ENCODE data around the gene PLAC8.

The PLAC8 gene

GRCh38 chr4:83129264-83129663 is 14.7 kb upstream of the PLAC8 start:
- H3K4me1 ChIP-seq: no peaks in the 10 kb centered on the region
- TF ChIP-seq CTCF (IDR thresholded peaks at IDR 0.05; ENCODE audit: low read depth, low read length): no peak
- no peak for DNase-seq

GRCh38 chr4:83128240-83128929 is 13.9 kb upstream of the PLAC8 start:
- no peaks in the 10 kb centered on the region for H3K36me3 ChIP-seq
- no peak for TF ChIP-seq CTCF (IDR thresholded peaks at IDR 0.05; ENCODE audit: low read depth, low read length)
- no peaks in the 10 kb centered on the region for H3K27me3 ChIP-seq
- no peaks in the 10 kb centered on the region for H3K9me3 ChIP-seq
- no peaks in the 10 kb centered on the region for H3K4me1 ChIP-seq
- no peak overlapping the region for H3K4me3 ChIP-seq (ENCODE audit: low read depth, low read length)
- DNase-seq: no peak

More at GRCh38 chr4:83129264-83129663, 14.7 kb upstream of the PLAC8 start:
- Histone ChIP-seq H3K9me3 (no peaks in the 10 kb centered on the region), H3K36me3 (no peaks in the 10 kb centered on the region), H3K4me3 (ENCODE audit: low read depth, low read length) (no peak overlapping the region), H3K27me3 (no peaks in the 10 kb centered on the region; the same call in 1 of the 2 replicates)

- Histone ChIP-seq H3K4me1 (no peaks in the 10 kb centered on the region), H3K36me3 (no peaks in the 10 kb centered on the region), H3K4me3 (ENCODE audit: low read depth, low read length) (no peak overlapping the region), H3K9me3 (no peaks in the 10 kb centered on the region), H3K27me3 (peaks cover 5% of the 10 kb centered on the region; the same call in 1 of the 2 replicates)
- TF ChIP-seq CTCF (IDR thresholded peaks at IDR 0.05; ENCODE audit: low read depth, low read length): no peak
- no peak for DNase-seq
Observed at GRCh38 chr4:83125738-83126141, 11.2 kb upstream of the PLAC8 start.

GRCh38 chr4:83124111-83124780 is 9.7 kb upstream of the PLAC8 start:
- Histone ChIP-seq H3K4me3 (ENCODE audit: low read depth, low read length) (no peak overlapping the region), H3K36me3 (no peaks in the 10 kb centered on the region), H3K27me3 (peaks cover 5% of the 10 kb centered on the region; the same call in 1 of the 2 replicates), H3K9me3 (no peaks in the 10 kb centered on the region), H3K4me1 (no peaks in the 10 kb centered on the region)
- DNase-seq: no peak
- no peak for TF ChIP-seq CTCF (IDR thresholded peaks at IDR 0.05; ENCODE audit: low read depth, low read length)

- H3K4me1 ChIP-seq: no peaks in the 10 kb centered on the region
Observed at GRCh38 chr4:83121246-83121645, 6.7 kb upstream of the PLAC8 start.

More at GRCh38 chr4:83121246-83121645, 6.7 kb upstream of the PLAC8 start:
- Histone ChIP-seq H3K9me3 (no peaks in the 10 kb centered on the region), H3K36me3 (no peaks in the 10 kb centered on the region), H3K27me3 (peaks cover 5% of the 10 kb centered on the region; the same call in 1 of the 2 replicates), H3K4me3 (ENCODE audit: low read depth, low read length) (no peak overlapping the region)
- TF ChIP-seq CTCF (IDR thresholded peaks at IDR 0.05; ENCODE audit: low read depth, low read length): no peak
- no peak for DNase-seq

All from BE2C (cell line).